Ectodermal cell (in vitro differentiated cells): ENCODE measurements around the gene FAM13C.

Source experiments
- H3K27ac ChIP-seq: 2 replicates; pipeline ENCODE4 v1.7.0; 2013; ENCODE audit warnings: mild to moderate bottlenecking, low read depth, low read length; ENCODE audit not compliant: insufficient read depth, poor library complexity, severe bottlenecking
- H3K27me3 ChIP-seq: 2 replicates; pipeline ENCODE4 v1.7.0; 2013; ENCODE audit warnings: mild to moderate bottlenecking, low read length; ENCODE audit not compliant: insufficient read depth, control insufficient read depth, poor library complexity, severe bottlenecking
- H3K36me3 ChIP-seq: one replicate; pipeline ENCODE4 v1.7.0; 2013; ENCODE audit warnings: low read length; ENCODE audit not compliant: control insufficient read depth, insufficient read depth
- H3K4me1 ChIP-seq: one replicate; pipeline ENCODE4 v1.7.0; 2013; ENCODE audit warnings: low read length; ENCODE audit not compliant: control insufficient read depth, insufficient read depth
- H3K4me3 ChIP-seq: 2 replicates; pipeline ENCODE4 v1.7.0; 2013; ENCODE audit warnings: low read depth, low read length, control low read depth; ENCODE audit not compliant: insufficient read depth
- H3K9me3 ChIP-seq: 2 replicates; pipeline ENCODE4 v1.7.0; 2013; ENCODE audit warnings: mild to moderate bottlenecking, low read length, moderate library complexity; ENCODE audit not compliant: control insufficient read depth
- WGBS, 2 experiments: methylation state at CpG; one replicate each; pipeline ENCODE4 v1.1.7; 2013; ENCODE audit warnings: missing lambda C conversion rate in 2 of 2; 5-methylcytosine and 5-hydroxymethylcytosine counted together

FAM13C gene

GRCh38 chr10:59340285-59340684 is 22.1 kb downstream of the FAM13C start:
- Histone ChIP-seq H3K27ac (no peak overlapping the region), H3K36me3 (no peaks in the 10 kb centered on the region), H3K9me3 (no peaks in the 10 kb centered on the region), H3K4me1 (no peaks in the 10 kb centered on the region), H3K27me3 (no peaks in the 10 kb centered on the region), H3K4me3 (no peak overlapping the region)
- WGBS, 2 experiments = 80% methylated on average over 1 of the region's 1 CpG; no CpG with 5 or more reads in 1 of the 2 experiments

DNA sequence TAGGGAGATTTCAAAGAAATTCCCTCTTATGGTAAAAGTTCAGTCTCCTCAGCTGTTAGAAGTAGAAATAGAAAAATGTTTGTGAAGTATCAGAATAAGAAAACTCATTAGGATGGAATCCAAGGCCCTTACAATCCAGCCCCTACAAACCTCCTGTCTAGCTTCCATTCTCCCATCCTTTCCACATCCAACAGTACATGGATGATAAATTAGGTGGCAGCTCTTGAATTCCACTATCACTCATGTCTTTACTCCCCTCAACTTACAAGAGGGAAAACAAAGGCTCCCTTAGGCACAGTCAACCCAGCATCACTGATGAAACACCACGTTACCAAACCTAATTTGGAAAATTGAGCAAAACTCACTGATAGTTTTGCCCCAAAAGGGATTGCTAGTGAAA is 23.0 kb downstream of the FAM13C start:
- WGBS, 2 experiments = 92 to 100% methylated on average over 1 of the region's 1 CpG
- H3K4me1 ChIP-seq = no peaks in the 10 kb centered on the region
- no peaks in the 10 kb centered on the region for H3K36me3 ChIP-seq
- no peaks in the 10 kb centered on the region for H3K27me3 ChIP-seq
- no peak overlapping the region for H3K4me3 ChIP-seq
- H3K27ac ChIP-seq = no peak overlapping the region
- H3K9me3 ChIP-seq = no peaks in the 10 kb centered on the region

DNA sequence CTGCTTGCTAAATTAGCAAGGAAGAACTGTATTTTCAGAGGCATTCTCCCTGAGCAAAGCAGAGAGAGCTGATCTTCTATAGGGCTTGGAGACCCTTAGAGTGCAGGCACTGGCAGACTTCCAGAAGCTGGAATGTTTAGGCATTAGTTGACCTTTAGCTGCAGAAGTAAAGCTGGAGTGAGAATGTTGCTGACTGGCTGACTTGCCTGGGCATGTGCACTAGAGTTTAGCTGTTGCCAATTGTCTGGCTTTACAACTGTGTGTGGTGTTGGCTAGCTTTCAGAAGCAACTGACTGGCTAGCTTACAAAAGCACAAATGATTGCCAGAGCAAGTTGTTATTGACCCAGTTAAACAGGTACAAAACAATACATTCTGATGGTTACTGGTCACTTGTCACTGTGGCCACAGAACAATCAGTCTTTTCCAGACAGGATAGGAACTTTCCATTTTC is 25.1 kb downstream of the FAM13C start:
- H3K4me3 ChIP-seq = no peak overlapping the region
- H3K9me3 ChIP-seq = no peaks in the 10 kb centered on the region
- H3K27ac ChIP-seq = no peak overlapping the region

DNA sequence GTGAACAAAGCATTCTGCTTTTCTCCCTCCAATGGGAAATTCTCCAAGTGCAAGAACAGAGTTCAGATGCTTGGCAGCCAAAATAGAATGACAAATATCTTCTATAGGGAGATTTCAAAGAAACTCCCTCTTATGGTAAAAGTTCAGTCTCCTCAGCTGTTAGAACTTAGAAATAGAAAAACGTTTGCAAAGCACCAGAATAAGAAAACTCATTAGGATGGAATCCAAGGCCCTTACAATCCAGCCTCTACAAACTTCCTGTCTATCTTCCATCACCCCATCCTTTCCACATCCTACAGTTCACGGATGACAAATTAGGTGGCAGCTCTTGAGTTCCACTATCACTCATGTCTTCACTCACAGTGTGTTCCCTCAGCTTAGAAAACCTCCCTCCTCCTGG is 25.7 kb downstream of the FAM13C start:
- Histone ChIP-seq H3K4me3 (no peak overlapping the region), H3K9me3 (no peaks in the 10 kb centered on the region), H3K36me3 (no peaks in the 10 kb centered on the region), H3K4me1 (no peaks in the 10 kb centered on the region), H3K27me3 (no peaks in the 10 kb centered on the region), H3K27ac (no peak overlapping the region)
- 84 to 90% methylated on average over 2 of the region's 2 CpGs for WGBS, 2 experiments

More for the DNA sequence above, 25.1 kb downstream of the FAM13C start:
- H3K36me3 ChIP-seq = no peaks in the 10 kb centered on the region
- H3K27me3 ChIP-seq = no peaks in the 10 kb centered on the region
- H3K4me1 ChIP-seq = no peaks in the 10 kb centered on the region

DNA sequence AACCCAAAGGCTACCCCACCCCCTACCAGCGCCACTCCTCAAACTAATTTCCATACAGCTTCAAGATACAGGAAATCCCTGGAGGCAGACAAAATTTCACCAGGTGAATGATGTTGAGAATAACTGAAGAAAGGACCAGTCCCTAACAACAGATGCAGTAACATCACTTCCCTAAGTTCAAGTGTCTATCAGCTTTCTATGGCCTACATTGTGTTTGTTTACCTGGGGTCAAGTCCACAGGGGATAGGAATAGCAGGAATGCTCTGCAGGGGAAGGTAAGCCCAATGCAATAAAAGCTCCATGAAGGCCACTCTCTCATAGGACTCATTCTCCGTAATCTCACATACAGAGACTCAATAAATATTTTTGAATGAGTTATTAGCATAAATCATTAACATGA is 26.9 kb downstream of the FAM13C start:
- Histone ChIP-seq H3K27me3 (no peaks in the 10 kb centered on the region), H3K4me3 (no peak overlapping the region), H3K27ac (no peak overlapping the region), H3K9me3 (no peaks in the 10 kb centered on the region), H3K36me3 (no peaks in the 10 kb centered on the region), H3K4me1 (no peaks in the 10 kb centered on the region)
- 73 to 100% methylated on average over 1 of the region's 2 CpGs for WGBS, 2 experiments

DNA sequence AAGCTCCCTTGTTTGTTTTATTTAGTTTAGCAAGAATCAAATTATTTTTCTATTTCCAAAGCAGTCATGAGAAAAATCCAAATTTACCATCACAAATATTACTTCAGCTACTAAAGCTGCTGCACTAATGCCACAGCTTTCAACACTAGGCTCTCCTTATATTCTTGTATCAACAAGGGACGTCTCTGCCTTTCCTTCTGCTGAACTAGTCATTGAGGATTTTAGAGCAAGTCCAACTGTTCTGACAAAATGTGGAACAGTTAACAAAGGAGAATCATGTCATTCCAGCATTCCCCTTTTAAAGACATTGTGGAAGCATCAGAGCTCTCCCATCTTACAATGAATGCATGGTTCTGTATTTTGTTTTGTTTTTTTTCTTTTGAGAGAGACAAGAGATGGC is 28.6 kb downstream of the FAM13C start:
- Histone ChIP-seq H3K27ac (no peak overlapping the region), H3K4me3 (no peak overlapping the region), H3K36me3 (no peaks in the 10 kb centered on the region), H3K4me1 (no peaks in the 10 kb centered on the region), H3K27me3 (no peaks in the 10 kb centered on the region), H3K9me3 (no peaks in the 10 kb centered on the region)
- WGBS, 2 experiments = 78 to 85% methylated on average over 1 of the region's 1 CpG

- Histone ChIP-seq H3K9me3 (no peaks in the 10 kb centered on the region), H3K27me3 (no peaks in the 10 kb centered on the region), H3K4me3 (no peak overlapping the region), H3K27ac (no peak overlapping the region), H3K4me1 (no peaks in the 10 kb centered on the region), H3K36me3 (no peaks in the 10 kb centered on the region)
Measured at GRCh38 chr10:59332581-59332980, 29.8 kb downstream of the FAM13C start.

DNA sequence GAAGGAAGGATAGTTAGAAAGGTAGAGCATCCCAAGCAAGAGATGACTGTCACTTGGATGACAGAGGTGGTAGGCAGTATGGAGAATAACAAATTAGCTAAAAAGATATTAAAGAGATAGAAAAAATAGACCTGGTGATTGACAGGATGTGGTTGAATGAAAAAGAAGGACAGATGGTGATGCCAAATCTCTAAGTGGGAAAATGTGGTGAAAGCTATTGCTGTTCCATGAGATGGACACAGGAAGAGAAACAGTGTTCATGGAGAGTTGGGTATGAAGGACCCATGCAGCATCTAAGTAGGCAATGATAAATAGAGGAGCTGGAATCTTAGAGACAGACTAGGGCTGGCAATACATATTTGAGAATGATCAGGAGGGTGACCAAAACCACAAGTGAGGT is 30.7 kb downstream of the FAM13C start:
- Histone ChIP-seq H3K36me3 (no peaks in the 10 kb centered on the region), H3K27me3 (no peaks in the 10 kb centered on the region), H3K4me3 (no peak overlapping the region), H3K9me3 (no peaks in the 10 kb centered on the region), H3K4me1 (no peaks in the 10 kb centered on the region), H3K27ac (no peak overlapping the region)

DNA sequence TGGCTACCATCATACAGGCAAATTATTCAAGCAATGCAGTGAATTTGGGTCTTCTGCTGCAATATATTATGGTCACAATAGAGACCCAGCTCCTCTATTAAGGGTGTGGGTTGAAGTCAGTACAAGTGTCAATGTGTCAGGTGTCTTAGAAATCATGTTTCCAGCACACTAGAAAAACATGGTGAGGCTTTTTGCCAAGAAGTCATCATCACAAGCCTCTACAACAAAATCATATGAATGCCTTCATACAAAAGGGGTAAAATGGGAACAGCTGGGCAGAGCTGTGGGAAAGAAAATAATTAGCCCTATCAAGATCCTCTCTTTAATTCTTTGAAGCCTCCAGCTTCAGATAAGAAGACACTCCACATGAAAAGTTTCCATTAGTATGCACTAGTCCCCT is 37.2 kb downstream of the FAM13C start:
- Histone ChIP-seq H3K4me1 (no peaks in the 10 kb centered on the region), H3K27ac (no peak overlapping the region), H3K36me3 (no peaks in the 10 kb centered on the region), H3K4me3 (no peak overlapping the region), H3K27me3 (no peaks in the 10 kb centered on the region), H3K9me3 (no peaks in the 10 kb centered on the region)

DNA sequence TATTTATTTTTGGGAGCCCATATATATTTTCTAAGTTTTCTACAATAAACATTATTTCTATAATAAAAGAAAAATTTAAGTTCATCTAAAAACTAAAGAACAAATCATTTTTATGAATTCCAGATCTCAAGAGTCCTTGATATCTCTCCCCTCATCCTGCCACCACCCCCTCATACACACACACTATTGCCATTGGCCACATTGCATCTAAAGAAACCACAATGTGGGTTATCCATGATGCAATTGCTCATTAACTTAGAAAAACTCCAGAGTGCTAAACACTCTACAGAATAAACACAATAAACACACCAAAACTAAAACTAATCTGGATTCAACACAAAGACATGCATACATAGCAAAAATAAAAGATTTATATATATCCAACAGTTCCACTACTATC is 37.8 kb downstream of the FAM13C start:
- Histone ChIP-seq H3K9me3 (no peaks in the 10 kb centered on the region), H3K27ac (no peak overlapping the region), H3K36me3 (no peaks in the 10 kb centered on the region), H3K4me3 (no peak overlapping the region), H3K4me1 (no peaks in the 10 kb centered on the region), H3K27me3 (no peaks in the 10 kb centered on the region)

DNA sequence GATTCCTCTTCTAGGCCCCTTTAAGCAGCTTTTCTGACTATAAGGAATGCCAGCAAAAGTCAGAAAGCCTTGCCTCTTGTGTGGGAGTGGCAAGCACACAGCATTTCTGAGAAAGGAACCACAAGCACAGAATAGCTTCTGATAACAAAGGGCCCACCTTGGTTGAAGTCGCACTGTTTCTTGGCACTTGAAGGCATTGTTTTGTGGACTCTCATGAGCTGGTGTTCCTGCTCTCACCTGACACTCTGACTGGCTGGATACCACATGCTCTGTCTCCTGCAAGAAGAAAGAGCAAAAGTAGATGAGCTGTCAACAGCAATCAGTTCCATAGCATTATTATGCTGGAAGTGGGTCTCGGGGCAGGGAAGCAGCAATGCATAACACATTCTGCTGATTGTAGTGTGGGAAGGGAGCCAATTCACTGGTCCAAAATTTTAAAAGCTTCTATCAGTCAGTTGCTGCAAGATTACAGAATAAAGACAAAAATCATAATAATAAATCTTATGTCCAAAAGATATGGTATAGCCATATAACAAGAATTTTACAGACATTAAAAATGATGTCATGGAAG is 38.4 kb downstream of the FAM13C start:
- Histone ChIP-seq H3K4me1 (no peaks in the 10 kb centered on the region), H3K9me3 (no peaks in the 10 kb centered on the region), H3K36me3 (no peaks in the 10 kb centered on the region), H3K27ac (no peak overlapping the region), H3K27me3 (no peaks in the 10 kb centered on the region), H3K4me3 (no peak overlapping the region)
- WGBS, 2 experiments = 91 to 93% methylated on average over 2 of the region's 2 CpGs
